ENCODE measurements around the gene WASHC4.

WASHC4 gene

GRCh38 chr12:105104762-105105161 is 2.8 kb upstream of the WASHC4 start:
- peaks cover 7% of the 10 kb centered on the region for H3K79me1 ChIP-seq (ENCODE audit: low read length)
- DNase-seq: no peak
- no peak overlapping the region for H3K18ac ChIP-seq (ENCODE audit: low read length)
- H3K4me1 ChIP-seq (ENCODE audit: control insufficient read depth in 1 of 2, insufficient read depth in 2 of 2, low read length in 2 of 2): peaks cover 5 to 6% of the 10 kb centered on the region in 2 experiments
- no peak overlapping the region for H4K12ac ChIP-seq (ENCODE audit: low read depth, low read length)
- H3K79me2 ChIP-seq (ENCODE audit: control insufficient read depth, insufficient read depth, low read length, poor library complexity): peaks cover 10% of the 10 kb centered on the region
- no peak overlapping the region for H3K23ac ChIP-seq (ENCODE audit: low read length)
- no peak overlapping the region for H3K27ac ChIP-seq (ENCODE audit: low read depth, low read length)
- no peak overlapping the region for H2BK12ac ChIP-seq (ENCODE audit: low read length)
- no peak overlapping the region for H3K4ac ChIP-seq (ENCODE audit: low read depth, low read length)
- H2BK5ac ChIP-seq (ENCODE audit: low read depth, low read length, poor library complexity): no peak overlapping the region
- H4K91ac ChIP-seq (ENCODE audit: low read depth, low read length): no peak overlapping the region
- H3K9me3 ChIP-seq (ENCODE audit: insufficient read depth, low read depth, low read length): no peaks in the 10 kb centered on the region
- no peak overlapping the region for H2AK5ac ChIP-seq (ENCODE audit: low read length)
- no peak overlapping the region for H4K8ac ChIP-seq (ENCODE audit: low read depth, low read length)
- no CpG with 5 or more reads among the region's 1 CpG for WGBS (ENCODE audit: extremely low coverage, insufficient coverage, insufficient read length)
- H2BK120ac ChIP-seq (ENCODE audit: insufficient read depth, low read length, poor library complexity): no peak overlapping the region
- no peak overlapping the region for H2AFZ ChIP-seq (ENCODE audit: insufficient read depth, low read length, poor library complexity)
- no peak overlapping the region for H3K4me2 ChIP-seq (ENCODE audit: low read length)
- no peaks in the 10 kb centered on the region for H3K36me3 ChIP-seq (ENCODE audit: control insufficient read depth in 1 of 2, insufficient read depth in 2 of 2, low read length in 2 of 2)
- no peak overlapping the region for H3K4me3 ChIP-seq (ENCODE audit: low read depth, low read length)
- no peaks in the 10 kb centered on the region for H3K27me3 ChIP-seq (ENCODE audit: insufficient read depth, low read length)
- no peak overlapping the region for H3K14ac ChIP-seq (ENCODE audit: low read length)
- no peak overlapping the region for H3K9ac ChIP-seq (ENCODE audit: low read length)

DNA sequence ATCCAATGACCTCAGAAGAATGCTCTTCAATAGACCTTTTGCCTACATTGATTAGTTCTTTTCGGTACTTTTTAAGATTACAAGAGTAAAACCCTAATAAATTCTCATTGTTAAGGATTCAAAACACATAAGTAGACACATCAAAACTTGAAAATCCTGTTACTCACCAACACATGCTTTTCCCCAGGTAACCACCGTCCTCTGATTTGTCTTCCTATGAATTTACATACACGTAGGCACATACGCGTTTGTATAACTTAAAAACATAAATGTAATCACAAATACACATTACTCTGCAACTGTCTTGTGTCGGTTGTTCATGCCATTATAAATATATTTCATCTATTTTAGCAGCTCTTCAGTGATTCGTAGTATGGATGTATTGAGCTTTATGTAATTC is 910 bp upstream of the WASHC4 start:
- DNase-seq: peak in 1 of 2 donors; percentile 34
- Histone ChIP-seq H2BK120ac (ENCODE audit: insufficient read depth, low read length, poor library complexity) (no peak overlapping the region), H3K36me3 (ENCODE audit: control insufficient read depth in 1 of 2, insufficient read depth in 2 of 2, low read length in 2 of 2) (no peaks in the 10 kb centered on the region), H3K79me1 (ENCODE audit: low read length) (peaks cover 7% of the 10 kb centered on the region), H4K91ac (ENCODE audit: low read depth, low read length) (no peak overlapping the region), H3K18ac (ENCODE audit: low read length) (no peak overlapping the region), H4K12ac (ENCODE audit: low read depth, low read length) (no peak overlapping the region), H3K23ac (ENCODE audit: low read length) (no peak overlapping the region), H2BK12ac (ENCODE audit: low read length) (no peak overlapping the region), H2AFZ (ENCODE audit: insufficient read depth, low read length, poor library complexity) (no peak overlapping the region), H4K8ac (ENCODE audit: low read depth, low read length) (no peak overlapping the region), H3K27ac (ENCODE audit: low read depth, low read length) (no peak overlapping the region), H3K79me2 (ENCODE audit: control insufficient read depth, insufficient read depth, low read length, poor library complexity) (peaks cover 10% of the 10 kb centered on the region), H3K4me1 (ENCODE audit: control insufficient read depth in 1 of 2, insufficient read depth in 2 of 2, low read length in 2 of 2) (peaks cover 3 to 5% of the 10 kb centered on the region in 2 experiments), H2BK5ac (ENCODE audit: low read depth, low read length, poor library complexity) (no peak overlapping the region), H3K27me3 (ENCODE audit: insufficient read depth, low read length) (no peaks in the 10 kb centered on the region), H3K4ac (ENCODE audit: low read depth, low read length) (no peak overlapping the region), H3K4me2 (ENCODE audit: low read length) (no peak overlapping the region), H3K9ac (ENCODE audit: low read length) (no peak overlapping the region), H2AK5ac (ENCODE audit: low read length) (no peak overlapping the region), H3K9me3 (ENCODE audit: insufficient read depth, low read depth, low read length) (no peaks in the 10 kb centered on the region), H3K14ac (ENCODE audit: low read length) (no peak overlapping the region), H3K4me3 (ENCODE audit: low read depth, low read length) (no peak overlapping the region)
- WGBS (ENCODE audit: extremely low coverage, insufficient coverage, insufficient read length): no CpG with 5 or more reads among the region's 7 CpGs

DNA sequence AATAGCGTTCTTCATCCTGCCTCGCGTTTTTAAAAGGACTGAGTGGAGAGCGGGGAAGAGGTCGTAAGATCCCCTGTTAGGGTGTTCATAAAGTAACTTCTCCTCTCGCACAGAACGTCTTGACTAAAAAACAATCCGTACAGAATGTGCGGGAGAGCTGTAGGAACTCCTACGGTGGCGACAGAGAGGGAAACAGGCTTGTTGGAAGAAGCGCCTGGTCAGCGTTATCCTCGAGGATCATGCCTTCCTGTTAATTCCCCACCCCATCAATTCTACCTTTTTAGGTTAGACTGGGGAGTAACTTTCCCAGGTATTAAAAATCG is 399 bp upstream of the WASHC4 start:
- no peaks in the 10 kb centered on the region for H3K9me3 ChIP-seq (ENCODE audit: insufficient read depth, low read depth, low read length)
- no peak overlapping the region for H3K27ac ChIP-seq (ENCODE audit: low read depth, low read length)
- peak overlapping the region; percentile 67 for H3K4me3 ChIP-seq (ENCODE audit: low read depth, low read length)
- peak overlapping the region; percentile 6 for H3K14ac ChIP-seq (ENCODE audit: low read length)
- H3K4me1 ChIP-seq (ENCODE audit: control insufficient read depth in 1 of 2, insufficient read depth in 2 of 2, low read length in 2 of 2): peaks cover 3 to 5% of the 10 kb centered on the region in 2 experiments
- H3K23ac ChIP-seq (ENCODE audit: low read length): no peak overlapping the region
- no peak for DNase-seq
- H3K4ac ChIP-seq (ENCODE audit: low read depth, low read length): no peak overlapping the region
- no peak overlapping the region for H4K91ac ChIP-seq (ENCODE audit: low read depth, low read length)
- peak overlapping the region; percentile 6 for H2AFZ ChIP-seq (ENCODE audit: insufficient read depth, low read length, poor library complexity)
- no peaks in the 10 kb centered on the region for H3K36me3 ChIP-seq (ENCODE audit: control insufficient read depth in 1 of 2, insufficient read depth in 2 of 2, low read length in 2 of 2)
- H4K12ac ChIP-seq (ENCODE audit: low read depth, low read length): no peak overlapping the region
- H4K8ac ChIP-seq (ENCODE audit: low read depth, low read length): peak overlapping the region; percentile 66
- peak overlapping the region; percentile 14 for H2BK120ac ChIP-seq (ENCODE audit: insufficient read depth, low read length, poor library complexity)
- no peak overlapping the region for H2AK5ac ChIP-seq (ENCODE audit: low read length)
- peak overlapping the region; percentile 49 for H3K4me2 ChIP-seq (ENCODE audit: low read length)
- no peak overlapping the region for H2BK12ac ChIP-seq (ENCODE audit: low read length)
- no CpG with 5 or more reads among the region's 15 CpGs for WGBS (ENCODE audit: extremely low coverage, insufficient coverage, insufficient read length)
- no peaks in the 10 kb centered on the region for H3K27me3 ChIP-seq (ENCODE audit: insufficient read depth, low read length)
- no peak overlapping the region for H3K18ac ChIP-seq (ENCODE audit: low read length)
- H3K9ac ChIP-seq (ENCODE audit: low read length): peak overlapping the region; percentile 16
- H2BK5ac ChIP-seq (ENCODE audit: low read depth, low read length, poor library complexity): no peak overlapping the region
- peaks cover 7% of the 10 kb centered on the region for H3K79me1 ChIP-seq (ENCODE audit: low read length)
- peaks cover 10% of the 10 kb centered on the region for H3K79me2 ChIP-seq (ENCODE audit: control insufficient read depth, insufficient read depth, low read length, poor library complexity)

DNA sequence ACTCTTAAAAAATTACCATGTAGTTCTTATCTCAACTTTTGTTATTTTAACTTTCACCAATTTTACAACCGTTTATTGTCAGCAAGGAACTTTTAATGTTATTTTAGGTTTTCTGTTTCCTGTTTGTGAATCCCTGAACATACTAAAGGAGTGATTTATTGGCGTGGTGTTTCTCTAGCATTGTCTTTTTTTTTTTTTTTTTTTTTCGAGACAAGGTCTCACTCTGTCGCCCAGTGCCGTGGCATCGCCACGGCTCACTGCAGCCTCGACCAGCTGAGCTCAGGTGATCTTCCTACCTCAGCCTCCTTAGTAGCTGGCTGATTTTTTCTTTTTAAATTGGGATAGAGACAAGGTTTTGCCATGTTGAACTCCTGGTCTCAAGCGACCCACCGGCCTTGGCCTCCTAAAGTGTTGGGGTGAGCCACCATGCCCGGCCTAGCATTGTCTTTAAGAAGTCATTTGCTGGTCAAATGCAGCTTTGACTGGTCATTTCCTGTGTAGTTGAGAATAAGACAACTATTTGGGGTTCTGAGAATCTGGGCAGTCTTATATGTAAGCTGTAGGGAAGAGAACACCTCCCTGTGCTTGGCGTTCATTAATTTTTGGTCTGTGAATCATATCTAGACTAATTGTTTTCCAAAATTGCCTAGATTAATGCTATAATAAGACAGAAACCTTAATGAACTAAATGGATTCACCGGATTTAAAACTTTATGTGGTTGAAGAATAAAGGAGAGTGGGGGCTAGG is 2.1 kb downstream of the WASHC4 start:
- Histone ChIP-seq H3K36me3 (ENCODE audit: control insufficient read depth in 1 of 2, insufficient read depth in 2 of 2, low read length in 2 of 2) (no peaks in the 10 kb centered on the region), H2AFZ (ENCODE audit: insufficient read depth, low read length, poor library complexity) (peak overlapping the region; percentile 1)

More for the DNA sequence above, 2.1 kb downstream of the WASHC4 start:
- peaks cover 10% of the 10 kb centered on the region for H3K79me2 ChIP-seq (ENCODE audit: control insufficient read depth, insufficient read depth, low read length, poor library complexity)
- WGBS (ENCODE audit: extremely low coverage, insufficient coverage, insufficient read length): no CpG with 5 or more reads among the region's 13 CpGs
- no peak overlapping the region for H3K23ac ChIP-seq (ENCODE audit: low read length)
- DNase-seq: no peak
- H3K4me1 ChIP-seq (ENCODE audit: control insufficient read depth in 1 of 2, insufficient read depth in 2 of 2, low read length in 2 of 2): peaks cover 3 to 5% of the 10 kb centered on the region in 2 experiments
- no peaks in the 10 kb centered on the region for H3K27me3 ChIP-seq (ENCODE audit: insufficient read depth, low read length)
- H2BK120ac ChIP-seq (ENCODE audit: insufficient read depth, low read length, poor library complexity): no peak overlapping the region
- H2BK5ac ChIP-seq (ENCODE audit: low read depth, low read length, poor library complexity): peak overlapping the region; percentile 68
- H4K8ac ChIP-seq (ENCODE audit: low read depth, low read length): no peak overlapping the region
- no peak overlapping the region for H4K91ac ChIP-seq (ENCODE audit: low read depth, low read length)
- H2BK12ac ChIP-seq (ENCODE audit: low read length): peak overlapping the region; percentile 11
- no peaks in the 10 kb centered on the region for H3K9me3 ChIP-seq (ENCODE audit: insufficient read depth, low read depth, low read length)
- no peak overlapping the region for H3K14ac ChIP-seq (ENCODE audit: low read length)
- no peak overlapping the region for H4K12ac ChIP-seq (ENCODE audit: low read depth, low read length)
- peak overlapping the region; percentile 62 for H3K4me2 ChIP-seq (ENCODE audit: low read length)
- H3K79me1 ChIP-seq (ENCODE audit: low read length): peaks cover 7% of the 10 kb centered on the region
- H3K4ac ChIP-seq (ENCODE audit: low read depth, low read length): peak overlapping the region; percentile 71
- H3K9ac ChIP-seq (ENCODE audit: low read length): no peak overlapping the region
- no peak overlapping the region for H3K27ac ChIP-seq (ENCODE audit: low read depth, low read length)
- H3K4me3 ChIP-seq (ENCODE audit: low read depth, low read length): no peak overlapping the region
- peak overlapping the region; percentile 37 for H3K18ac ChIP-seq (ENCODE audit: low read length)
- H2AK5ac ChIP-seq (ENCODE audit: low read length): no peak overlapping the region
